Measurements from ENCODE around the gene KCNIP1. TPM values are rescaled to one million over a fixed set of nuclear protein-coding genes. Genes with fewer than 3 reads are reported as not detected.

KCNIP1 gene
- total and polyA plus RNA-seq, 2 of the 13 experiments (the other 11 are each of a cell fraction or from before 2014, with no cell fraction given), result not detected

DNA sequence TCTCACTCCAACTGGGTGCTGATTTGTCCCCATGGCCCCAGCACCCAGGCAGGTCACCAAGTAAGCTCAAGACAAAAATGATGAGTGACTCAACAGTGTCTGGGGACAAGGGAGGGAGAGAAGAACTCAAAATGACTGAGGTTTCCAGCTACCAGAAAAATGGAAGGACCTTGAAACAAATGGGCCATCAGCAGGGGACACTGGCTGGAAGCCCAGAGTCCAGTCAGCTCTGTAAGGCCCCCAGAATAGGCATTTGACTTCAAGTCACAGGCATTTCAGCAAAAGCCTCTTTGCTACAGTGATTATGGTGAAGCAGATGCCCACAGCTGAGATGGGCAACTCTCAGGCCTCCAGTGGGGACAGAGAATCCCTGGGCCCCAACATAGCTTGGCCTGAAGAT, 140.7 kb downstream of the KCNIP1 start:
- H2AFZ ChIP-seq (ENCODE audit: low read length), result no peak overlapping the region
- H3K9ac ChIP-seq (ENCODE audit: insufficient read depth, low read depth, low read length), result no peak overlapping the region
- no peaks in the 10 kb centered on the region for H4K20me1 ChIP-seq (ENCODE audit: insufficient read depth, low read length)
- POLR2A ChIA-PET, result no interaction called here
- intact Hi-C loops (cut with micrococcal nuclease; ENCODE audit: unreplicated experiment) (no loop called here), in situ Hi-C loops (cut with HindIII; ENCODE audit: extremely low pct_ligation_motif_present, low pct_unique_long_range_greater_than_20kb) (no loop called here)
- ATAC-seq (no peak), DNase-seq (ENCODE audit: low spot score) (no peak), FAIRE-seq (no peak)
- H3K36me3 ChIP-seq (replicated peaks in 1 of 2; ENCODE audit: control insufficient read depth in 1 of 2, insufficient read depth in 2 of 2, low read length in 2 of 2), result no peaks in the 10 kb centered on the region
- CTCF ChIA-PET (ENCODE audit: low intra/inter-chr PET ratio, low total read pairs), result no interaction called here
- H3K9me3 ChIP-seq (ENCODE audit: low read length), result no peaks in the 10 kb centered on the region
- H3K79me2 ChIP-seq (ENCODE audit: insufficient read depth, low read length), result no peaks in the 10 kb centered on the region
- BruUV-seq (replicated peaks), result no TSS peak
- TF ChIP-seq, protein P1, sequence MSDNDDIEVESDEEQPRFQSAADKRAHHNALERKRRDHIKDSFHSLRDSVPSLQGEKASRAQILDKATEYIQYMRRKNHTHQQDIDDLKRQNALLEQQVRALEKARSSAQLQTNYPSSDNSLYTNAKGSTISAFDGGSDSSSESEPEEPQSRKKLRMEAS (IDR thresholded peaks at IDR 0.05), result no peak
- TF ChIP-seq, protein P2, sequence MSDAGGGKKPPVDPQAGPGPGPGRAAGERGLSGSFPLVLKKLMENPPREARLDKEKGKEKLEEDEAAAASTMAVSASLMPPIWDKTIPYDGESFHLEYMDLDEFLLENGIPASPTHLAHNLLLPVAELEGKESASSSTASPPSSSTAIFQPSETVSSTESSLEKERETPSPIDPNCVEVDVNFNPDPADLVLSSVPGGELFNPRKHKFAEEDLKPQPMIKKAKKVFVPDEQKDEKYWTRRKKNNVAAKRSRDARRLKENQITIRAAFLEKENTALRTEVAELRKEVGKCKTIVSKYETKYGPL (CRISPR knock-in tag; IDR thresholded peaks at IDR 0.05), result no peak
- TF ChIP-seq, protein P3, sequence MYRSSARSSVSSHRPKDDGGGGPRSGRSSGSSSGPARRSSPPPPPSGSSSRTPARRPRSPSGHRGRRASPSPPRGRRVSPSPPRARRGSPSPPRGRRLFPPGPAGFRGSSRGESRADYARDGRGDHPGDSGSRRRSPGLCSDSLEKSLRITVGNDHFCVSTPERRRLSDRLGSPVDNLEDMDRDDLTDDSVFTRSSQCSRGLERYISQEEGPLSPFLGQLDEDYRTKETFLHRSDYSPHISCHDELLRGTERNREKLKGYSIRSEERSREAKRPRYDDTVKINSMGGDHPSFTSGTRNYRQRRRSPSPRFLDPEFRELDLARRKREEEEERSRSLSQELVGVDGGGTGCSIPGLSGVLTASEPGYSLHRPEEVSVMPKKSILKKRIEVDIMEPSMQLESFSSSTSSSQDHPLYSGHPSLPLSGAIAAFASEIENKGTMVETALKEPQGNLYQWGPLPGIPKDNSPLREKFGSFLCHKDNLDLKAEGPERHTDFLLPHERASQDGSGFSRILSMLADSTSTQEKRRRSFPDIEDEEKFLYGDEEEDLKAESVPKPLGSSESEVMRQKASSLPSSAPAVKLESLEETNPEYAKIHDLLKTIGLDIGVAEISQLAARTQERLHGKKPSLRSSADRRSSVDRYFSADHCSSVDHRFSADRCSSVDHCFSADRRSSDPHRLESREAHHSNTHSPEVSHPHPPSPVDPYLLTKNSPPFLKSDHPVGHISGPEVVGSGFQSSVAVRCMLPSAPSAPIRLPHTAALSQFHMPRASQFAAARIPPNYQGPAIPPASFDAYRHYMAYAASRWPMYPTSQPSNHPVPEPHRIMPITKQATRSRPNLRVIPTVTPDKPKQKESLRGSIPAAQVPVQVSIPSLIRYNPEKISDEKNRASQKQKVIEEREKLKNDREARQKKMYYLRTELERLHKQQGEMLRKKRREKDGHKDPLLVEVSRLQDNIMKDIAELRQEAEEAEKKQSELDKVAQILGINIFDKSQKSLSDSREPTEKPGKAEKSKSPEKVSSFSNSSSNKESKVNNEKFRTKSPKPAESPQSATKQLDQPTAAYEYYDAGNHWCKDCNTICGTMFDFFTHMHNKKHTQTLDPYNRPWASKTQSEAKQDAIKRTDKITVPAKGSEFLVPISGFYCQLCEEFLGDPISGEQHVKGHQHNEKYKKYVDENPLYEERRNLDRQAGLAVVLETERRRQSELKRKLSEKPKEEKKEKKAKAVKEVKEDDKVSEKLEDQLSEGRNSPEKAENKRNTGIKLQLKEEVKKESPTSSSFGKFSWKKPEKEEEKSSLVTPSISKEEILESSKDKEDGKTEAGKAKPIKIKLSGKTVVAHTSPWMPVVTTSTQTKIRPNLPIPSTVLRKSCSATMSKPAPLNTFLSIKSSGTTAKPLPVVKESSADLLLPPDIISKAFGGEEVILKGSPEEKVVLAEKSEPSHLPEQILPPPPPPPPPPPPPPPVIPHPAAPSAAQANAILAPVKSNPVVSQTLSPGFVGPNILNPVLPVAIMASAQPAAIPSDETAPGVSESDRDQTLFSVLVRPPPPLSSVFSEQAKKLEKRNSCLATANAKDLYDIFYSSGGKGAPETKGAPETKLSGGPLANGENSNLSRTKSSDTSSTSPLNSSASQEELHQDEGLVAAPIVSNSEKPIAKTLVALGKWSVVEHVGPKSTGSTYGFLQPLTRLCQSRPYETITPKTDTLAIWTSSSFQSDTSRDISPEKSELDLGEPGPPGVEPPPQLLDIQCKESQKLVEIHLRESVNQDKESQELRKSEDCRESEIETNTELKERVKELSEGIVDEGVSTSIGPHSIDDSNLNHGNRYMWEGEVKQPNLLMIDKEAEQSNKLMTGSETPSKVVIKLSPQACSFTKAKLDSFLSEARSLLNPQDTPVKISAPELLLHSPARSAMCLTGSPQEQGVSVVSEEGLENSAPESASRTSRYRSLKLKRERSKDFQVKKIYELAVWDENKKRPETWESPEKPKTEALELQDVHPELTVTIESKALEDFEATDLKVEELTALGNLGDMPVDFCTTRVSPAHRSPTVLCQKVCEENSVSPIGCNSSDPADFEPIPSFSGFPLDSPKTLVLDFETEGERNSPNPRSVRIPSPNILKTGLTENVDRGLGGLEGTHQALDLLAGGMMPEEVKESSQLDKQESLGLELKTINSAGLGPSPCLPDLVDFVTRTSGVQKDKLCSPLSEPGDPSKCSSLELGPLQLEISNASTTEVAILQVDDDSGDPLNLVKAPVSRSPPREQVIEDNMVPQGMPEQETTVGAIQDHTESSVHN (CRISPR knock-in tag; IDR thresholded peaks at IDR 0.05), result no peak
- TF ChIP-seq RFX3 (CRISPR knock-in tag; IDR thresholded peaks at IDR 0.05), result no peak
- no peak for TF ChIP-seq ZBTB3 (CRISPR knock-in tag; IDR thresholded peaks at IDR 0.05; ENCODE audit: borderline replicate concordance, low read depth)
- TF ChIP-seq, protein P4, sequence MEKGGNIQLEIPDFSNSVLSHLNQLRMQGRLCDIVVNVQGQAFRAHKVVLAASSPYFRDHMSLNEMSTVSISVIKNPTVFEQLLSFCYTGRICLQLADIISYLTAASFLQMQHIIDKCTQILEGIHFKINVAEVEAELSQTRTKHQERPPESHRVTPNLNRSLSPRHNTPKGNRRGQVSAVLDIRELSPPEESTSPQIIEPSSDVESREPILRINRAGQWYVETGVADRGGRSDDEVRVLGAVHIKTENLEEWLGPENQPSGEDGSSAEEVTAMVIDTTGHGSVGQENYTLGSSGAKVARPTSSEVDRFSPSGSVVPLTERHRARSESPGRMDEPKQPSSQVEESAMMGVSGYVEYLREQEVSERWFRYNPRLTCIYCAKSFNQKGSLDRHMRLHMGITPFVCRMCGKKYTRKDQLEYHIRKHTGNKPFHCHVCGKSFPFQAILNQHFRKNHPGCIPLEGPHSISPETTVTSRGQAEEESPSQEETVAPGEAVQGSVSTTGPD (CRISPR knock-in tag; IDR thresholded peaks at IDR 0.05), result no peak
- no peak for TF ChIP-seq ZNF629 (CRISPR knock-in tag; conservative IDR thresholded peaks at IDR 0.05)
- TF ChIP-seq, protein P5, sequence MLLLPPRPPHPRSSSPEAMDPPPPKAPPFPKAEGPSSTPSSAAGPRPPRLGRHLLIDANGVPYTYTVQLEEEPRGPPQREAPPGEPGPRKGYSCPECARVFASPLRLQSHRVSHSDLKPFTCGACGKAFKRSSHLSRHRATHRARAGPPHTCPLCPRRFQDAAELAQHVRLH (CRISPR knock-in tag; IDR thresholded peaks at IDR 0.05; ENCODE audit: borderline replicate concordance, low read depth), result no peak
- TF ChIP-seq LBX2 (CRISPR knock-in tag; IDR thresholded peaks at IDR 0.05; ENCODE audit: borderline replicate concordance), result no peak
- TF ChIP-seq WIZ (CRISPR knock-in tag; IDR thresholded peaks at IDR 0.05), result no peak
- no peak for TF ChIP-seq MEIS1 (CRISPR knock-in tag; IDR thresholded peaks at IDR 0.05; ENCODE audit: borderline replicate concordance)
- no peaks in the 10 kb centered on the region for H3K4me1 ChIP-seq (ENCODE audit: insufficient read depth, low read length)
- H3K27me3 ChIP-seq (ENCODE audit: control insufficient read depth in 1 of 2, insufficient read depth in 2 of 2, low read length in 2 of 2), result peaks cover 2 to 24% of the 10 kb centered on the region in 2 experiments; a peak in 2 of 5 replicates
- H3K4me2 ChIP-seq (ENCODE audit: low read depth, low read length), result no peak overlapping the region
- H3K27ac ChIP-seq (ENCODE audit: extremely low read length, insufficient read depth, low read length), result no peak overlapping the region
- no peak overlapping the region for H3K4me3 ChIP-seq (replicated peaks in 1 of 3; ENCODE audit: insufficient read depth in 1 of 3, low read depth in 2 of 3, low read length in 3 of 3)

Measured in HepG2 (cell line).